GM19455 (cell line): ENCODE data around the gene NR1D1.
A peak's percentile ranks its signal among the peaks of the same experiment; 100 is the strongest.

Experiments used
- ATAC-seq: cut with Tn5 transposase; IDR thresholded peaks from one replicate; pipeline ENCODE4 v1.9.1; 2021; ENCODE audit not compliant: unreplicated experiment

Gene NR1D1

GRCh38 chr17:40111221-40112128 is 11.1 kb upstream of the NR1D1 start:
- ATAC-seq, result peak; percentile 49

GRCh38 chr17:40110026-40110845 is 9.8 kb upstream of the NR1D1 start:
- no peak for ATAC-seq

GRCh38 chr17:40108970-40109824 is 8.8 kb upstream of the NR1D1 start:
- no peak for ATAC-seq

- no peak for ATAC-seq
Measured at GRCh38 chr17:40107522-40108174, 7.3 kb upstream of the NR1D1 start.

- ATAC-seq, result no peak
Measured at GRCh38 chr17:40106760-40107521, 6.6 kb upstream of the NR1D1 start.

GRCh38 chr17:40105861-40106759 is 5.7 kb upstream of the NR1D1 start:
- no peak for ATAC-seq

GRCh38 chr17:40104594-40105486 is 4.5 kb upstream of the NR1D1 start:
- ATAC-seq, result no peak

GRCh38 chr17:40103688-40104087 is 3.3 kb upstream of the NR1D1 start:
- no peak for ATAC-seq

- ATAC-seq, result no peak
Measured at GRCh38 chr17:40103071-40103661, 2.8 kb upstream of the NR1D1 start.

GRCh38 chr17:40101367-40102210 is 1.2 kb upstream of the NR1D1 start:
- no peak for ATAC-seq

- no peak for ATAC-seq
Measured at GRCh38 chr17:40100669-40101366, 429 bp upstream of the NR1D1 start.

- no peak for ATAC-seq
Measured at GRCh38 chr17:40099619-40100418, 570 bp downstream of the NR1D1 start.

- peak; percentile 58 for ATAC-seq
Measured at GRCh38 chr17:40098846-40099618, 1.4 kb downstream of the NR1D1 start.
